SU-DHL-6 (cell line): Measurements from ENCODE around the gene GSG1.

Experiments used
- H2AFZ ChIP-seq: fragments of 200-600 bp; sonication (generic); 2 replicates; pipeline ENCODE4 v1.6.1; 2014; ENCODE audit warnings: low read depth, mild to moderate bottlenecking, moderate library complexity, mixed read lengths, antibody characterized with exemption, low read length; ENCODE audit not compliant: severe bottlenecking
- H3F3A ChIP-seq: fragments of 200-600 bp; shearing (Covaris generic); 2 replicates; pipeline ENCODE4 v1.6.0; 2016; ENCODE audit warnings: antibody characterized with exemption, mild to moderate bottlenecking; ENCODE audit not compliant: insufficient read depth
- H3K27ac ChIP-seq: fragments of 200-600 bp; sonication (generic); 2 replicates; pipeline ENCODE4 v1.5.1; 2016; ENCODE audit warnings: low read depth, mild to moderate bottlenecking, low read length, moderate library complexity, mixed read lengths
- H3K27me3 ChIP-seq: fragments of 200-600 bp; sonication (generic), shearing (Covaris generic); 2 replicates; pipeline ENCODE4 v1.6.0; 2014; ENCODE audit warnings: mild to moderate bottlenecking, low read length
- H3K36me3 ChIP-seq: fragments of 200-600 bp; sonication (generic); 2 replicates; pipeline ENCODE4 v1.6.1; 2014; ENCODE audit warnings: mild to moderate bottlenecking, low read length, mixed read lengths
- H3K4me2 ChIP-seq: fragments of 300-600, 200-600 bp; shearing (Covaris generic), sonication (generic); 2 replicates; pipeline ENCODE4 v1.6.0; 2014; ENCODE audit warnings: low read length, low read depth, mild to moderate bottlenecking; ENCODE audit not compliant: poor library complexity, severe bottlenecking
- H3K4me3 ChIP-seq: fragments of 200-600 bp; sonication (generic); 2 replicates; pipeline ENCODE4 v1.5.1; 2014; ENCODE audit warnings: antibody characterized with exemption, low read length, mild to moderate bottlenecking, mixed read lengths; ENCODE audit not compliant: insufficient read depth, poor library complexity, severe bottlenecking
- H3K79me2 ChIP-seq: fragments of 200-600 bp; sonication (generic); 2 replicates; pipeline ENCODE4 v1.6.1; 2014; ENCODE audit warnings: mild to moderate bottlenecking, low read length, moderate library complexity; ENCODE audit not compliant: insufficient read depth
- H3K9ac ChIP-seq: fragments of 200-600 bp; sonication (generic); 2 replicates; pipeline ENCODE4 v1.7.0; 2014; ENCODE audit warnings: mild to moderate bottlenecking, low read length
- H3K9me2 ChIP-seq: fragments of 200-600 bp; sonication (generic); replicated peaks from 2 replicates; pipeline ENCODE4 v1.6.1; 2014; ENCODE audit warnings: low read length; ENCODE audit not compliant: insufficient read depth
- H3K9me3 ChIP-seq: fragments of 200-600 bp; sonication (generic); 2 replicates; pipeline ENCODE4 v1.6.1; 2014; ENCODE audit warnings: low read length, mixed read lengths; ENCODE audit not compliant: insufficient read depth
- H4K20me1 ChIP-seq: fragments of 200-600 bp; sonication (generic); 2 replicates; pipeline ENCODE4 v1.6.1; 2014; ENCODE audit warnings: low read depth, mild to moderate bottlenecking, antibody characterized with exemption, low read length, moderate library complexity, mixed read lengths
- EZH2phosphoT487 ChIP-seq: fragments of 200-600 bp; sonication (generic), shearing (Covaris generic); conservative IDR thresholded peaks from 2 replicates; pipeline ENCODE4 v1.6.1; 2018; ENCODE audit warnings: mild to moderate bottlenecking, antibody characterized with exemption, low read length, moderate library complexity, mixed read lengths
- TF ChIP-seq, protein P1 (sequence below): fragments of 200-600 bp; sonication (generic); IDR thresholded peaks from one replicate; pipeline ENCODE4 v1.5.1; 2017; ENCODE audit warnings: antibody characterized with exemption, mild to moderate bottlenecking, low read length, moderate library complexity; ENCODE audit not compliant: insufficient read depth, poor library complexity, severe bottlenecking

GSG1 gene

DNA sequence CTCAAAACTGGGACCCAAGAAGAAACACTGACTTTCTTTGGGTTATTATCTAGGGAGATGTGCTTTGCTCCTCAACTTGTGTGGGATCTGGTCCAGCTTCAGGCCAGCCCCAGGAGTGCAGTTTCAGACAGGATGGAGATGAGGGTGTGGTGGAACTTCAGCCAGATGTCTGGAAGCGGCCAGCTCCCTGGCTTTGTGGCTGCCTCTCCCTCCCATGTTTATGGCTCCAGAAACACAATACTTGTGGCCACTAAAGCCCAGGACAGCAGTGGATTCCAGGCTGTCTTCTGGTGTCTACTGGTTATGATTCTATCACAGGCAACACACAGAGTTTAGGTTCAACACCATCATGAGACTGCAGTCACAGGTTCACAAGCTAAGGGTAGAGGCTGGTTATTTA lies 48.8 kb upstream of the GSG1 start:
- Histone ChIP-seq H3K9me3 (no peaks in the 10 kb centered on the region), H3K36me3 (no peaks in the 10 kb centered on the region), H3K27me3 (no peaks in the 10 kb centered on the region), H3F3A (no peaks in the 10 kb centered on the region), H3K9ac (no peak overlapping the region), H3K79me2 (no peaks in the 10 kb centered on the region), H3K4me3 (no peak overlapping the region), H3K27ac (no peak overlapping the region), H3K4me2 (no peak overlapping the region), H4K20me1 (no peaks in the 10 kb centered on the region), H2AFZ (no peak overlapping the region), H3K9me2 (no peaks in the 10 kb centered on the region)
- TF ChIP-seq, protein P1, sequence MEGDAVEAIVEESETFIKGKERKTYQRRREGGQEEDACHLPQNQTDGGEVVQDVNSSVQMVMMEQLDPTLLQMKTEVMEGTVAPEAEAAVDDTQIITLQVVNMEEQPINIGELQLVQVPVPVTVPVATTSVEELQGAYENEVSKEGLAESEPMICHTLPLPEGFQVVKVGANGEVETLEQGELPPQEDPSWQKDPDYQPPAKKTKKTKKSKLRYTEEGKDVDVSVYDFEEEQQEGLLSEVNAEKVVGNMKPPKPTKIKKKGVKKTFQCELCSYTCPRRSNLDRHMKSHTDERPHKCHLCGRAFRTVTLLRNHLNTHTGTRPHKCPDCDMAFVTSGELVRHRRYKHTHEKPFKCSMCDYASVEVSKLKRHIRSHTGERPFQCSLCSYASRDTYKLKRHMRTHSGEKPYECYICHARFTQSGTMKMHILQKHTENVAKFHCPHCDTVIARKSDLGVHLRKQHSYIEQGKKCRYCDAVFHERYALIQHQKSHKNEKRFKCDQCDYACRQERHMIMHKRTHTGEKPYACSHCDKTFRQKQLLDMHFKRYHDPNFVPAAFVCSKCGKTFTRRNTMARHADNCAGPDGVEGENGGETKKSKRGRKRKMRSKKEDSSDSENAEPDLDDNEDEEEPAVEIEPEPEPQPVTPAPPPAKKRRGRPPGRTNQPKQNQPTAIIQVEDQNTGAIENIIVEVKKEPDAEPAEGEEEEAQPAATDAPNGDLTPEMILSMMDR = no peak
- TF ChIP-seq EZH2phosphoT487 = no peak

DNA sequence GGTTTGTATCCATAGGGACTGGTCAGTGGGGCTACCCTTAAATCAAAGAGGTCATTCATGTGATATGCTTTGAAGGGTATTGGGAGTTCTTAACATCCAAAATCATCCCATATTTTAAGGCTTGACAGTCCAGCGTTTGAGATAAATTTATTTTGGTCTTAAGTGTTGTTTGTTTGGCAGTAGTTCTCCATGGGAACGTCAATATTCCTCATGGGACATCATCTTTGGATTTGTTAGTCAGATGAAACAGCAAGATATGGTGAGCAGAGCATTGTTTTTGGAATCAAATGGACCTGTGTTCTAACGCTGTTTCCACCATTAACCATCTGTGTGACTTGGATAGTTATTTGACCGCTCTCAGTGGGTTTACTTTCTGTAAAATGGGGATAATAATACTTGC lies 45.9 kb upstream of the GSG1 start:
- Histone ChIP-seq H3K9ac (no peak overlapping the region), H3K9me2 (no peaks in the 10 kb centered on the region), H3K9me3 (no peaks in the 10 kb centered on the region), H3K36me3 (no peaks in the 10 kb centered on the region), H3K27ac (no peak overlapping the region), H3K27me3 (no peaks in the 10 kb centered on the region), H3F3A (no peaks in the 10 kb centered on the region), H2AFZ (no peak overlapping the region), H3K79me2 (no peaks in the 10 kb centered on the region), H3K4me3 (no peak overlapping the region), H3K4me2 (no peak overlapping the region), H4K20me1 (no peaks in the 10 kb centered on the region)
- TF ChIP-seq EZH2phosphoT487 = no peak
- TF ChIP-seq, protein P1 = no peak

DNA sequence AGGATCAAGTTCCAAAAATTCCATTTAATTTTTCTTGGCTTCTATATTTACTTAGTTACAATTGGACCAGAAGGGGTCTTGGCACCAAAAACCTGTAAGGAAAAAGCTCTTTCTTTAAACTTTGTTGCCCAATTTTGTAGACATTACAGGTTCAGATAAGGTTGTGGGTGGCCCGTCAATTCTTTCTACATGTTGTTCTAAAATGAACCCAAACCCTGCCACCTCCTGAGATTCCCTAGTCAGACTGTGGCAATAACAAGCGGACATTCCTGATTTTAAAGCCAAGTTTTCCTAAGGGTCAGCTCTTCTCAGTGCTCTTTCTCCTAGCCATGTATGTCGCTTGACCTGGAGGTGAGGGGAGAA lies 45.0 kb upstream of the GSG1 start:
- Histone ChIP-seq H3K4me2 (no peak overlapping the region), H2AFZ (no peak overlapping the region), H3K9me3 (no peaks in the 10 kb centered on the region), H3K4me3 (no peak overlapping the region), H3K9me2 (no peaks in the 10 kb centered on the region), H3F3A (no peaks in the 10 kb centered on the region), H3K27ac (no peak overlapping the region), H3K9ac (no peak overlapping the region), H3K36me3 (no peaks in the 10 kb centered on the region), H3K27me3 (no peaks in the 10 kb centered on the region), H3K79me2 (no peaks in the 10 kb centered on the region), H4K20me1 (no peaks in the 10 kb centered on the region)
- TF ChIP-seq, protein P1 = no peak
- TF ChIP-seq EZH2phosphoT487 = no peak
